WTC11 (cell line): ENCODE data around the gene SPOPL.

Experiments used
- CTCF ChIP-seq: fragments of 200-600 bp; IDR thresholded peaks from 2 replicates; pipeline ENCODE4 v1.8.0; 2022; ENCODE audit warnings: antibody characterized with exemption
- E2F1 ChIP-seq: sonication (generic); formaldehyde crosslinking; IDR thresholded peaks from 2 replicates; pipeline ENCODE4 v1.8.0; 2022; ENCODE audit warnings: mild to moderate bottlenecking, missing genetic modification reagents
- E2F4 ChIP-seq: sonication (generic); formaldehyde crosslinking; IDR thresholded peaks from 2 replicates; pipeline ENCODE4 v1.8.1; 2022; ENCODE audit warnings: low read depth, mild to moderate bottlenecking, moderate library complexity, missing genetic modification reagents, borderline replicate concordance
- JUN ChIP-seq: sonication (generic); formaldehyde crosslinking; IDR thresholded peaks from 2 replicates; pipeline ENCODE4 v1.8.0; 2023; ENCODE audit warnings: mild to moderate bottlenecking, missing genetic modification reagents
- SP1 ChIP-seq: sonication (generic); formaldehyde crosslinking; conservative IDR thresholded peaks from 2 replicates; pipeline ENCODE4 v1.8.1; 2022; ENCODE audit warnings: missing genetic modification reagents
- ZNF121 ChIP-seq: sonication (generic); formaldehyde crosslinking; IDR thresholded peaks from 2 replicates; pipeline ENCODE4 v1.8.0; 2023; ENCODE audit warnings: missing genetic modification reagents
- ZNF416 ChIP-seq: fragments of 250-450 bp; sonication (Bioruptor Pico); IDR thresholded peaks from 2 replicates; pipeline ENCODE4 v1.9.0; 2021; ENCODE audit warnings: mild to moderate bottlenecking, inconsistent platforms

- no peak for TF ChIP-seq JUN (CRISPR knock-in tag)
- no peak for TF ChIP-seq CTCF
- TF ChIP-seq ZNF416 (CRISPR knock-in tag): no peak
- TF ChIP-seq E2F1 (CRISPR knock-in tag): no peak
- no peak for TF ChIP-seq E2F4 (CRISPR knock-in tag)
- TF ChIP-seq SP1: no peak
- no peak for TF ChIP-seq ZNF121 (CRISPR knock-in tag)
Observed at GRCh38 chr2:138500592-138501424, 762 bp upstream of the SPOPL start.
